GM08714 (cell line): ENCODE results near the gene CDX1.
"Not testable (repeated sequence)": the region's sequence is repeated elsewhere in the genome, so short reads cannot be mapped to it uniquely, and the experiment has no call there.

Experiments
- H3K4me3 ChIP-seq: fragments of 200-500 bp; sonication (Bioruptor generic); 2 replicates; pipeline ENCODE4 v1.5.1; 2014; ENCODE audit warnings: mild to moderate bottlenecking, low read length, inconsistent platforms
- ZNF274 ChIP-seq: IDR thresholded peaks from 2 replicates; pipeline ENCODE4 v1.6.1; 2012; ENCODE audit warnings: mild to moderate bottlenecking, low read depth, low read length

Gene CDX1

GRCh38 chr5:150217038-150217437 lies 50.5 kb downstream of the CDX1 start:
- TF ChIP-seq ZNF274, result no peak
- no peak overlapping the region for H3K4me3 ChIP-seq

- H3K4me3 ChIP-seq, result no peak overlapping the region
- TF ChIP-seq ZNF274, result no peak
Measured at GRCh38 chr5:150217873-150218692, 51.5 kb downstream of the CDX1 start.

- no peak overlapping the region for H3K4me3 ChIP-seq
Measured at GRCh38 chr5:150218693-150219035, 52.1 kb downstream of the CDX1 start.

GRCh38 chr5:150219142-150219541 lies 52.6 kb downstream of the CDX1 start:
- no peak overlapping the region for H3K4me3 ChIP-seq
- TF ChIP-seq ZNF274, result no peak

More at GRCh38 chr5:150218693-150219035, 52.1 kb downstream of the CDX1 start:
- no peak for TF ChIP-seq ZNF274

- no peak for TF ChIP-seq ZNF274
- H3K4me3 ChIP-seq, result no peak overlapping the region
Measured at GRCh38 chr5:150219861-150220260, 53.3 kb downstream of the CDX1 start.

- no peak for TF ChIP-seq ZNF274
- no peak overlapping the region for H3K4me3 ChIP-seq
Measured at GRCh38 chr5:150221471-150221870, 54.9 kb downstream of the CDX1 start.

- H3K4me3 ChIP-seq, result no peak overlapping the region
- no peak for TF ChIP-seq ZNF274
Measured at GRCh38 chr5:150222906-150223305, 56.3 kb downstream of the CDX1 start.

GRCh38 chr5:150223474-150223873 lies 56.9 kb downstream of the CDX1 start:
- H3K4me3 ChIP-seq, result no peak overlapping the region
- TF ChIP-seq ZNF274, result no peak

- TF ChIP-seq ZNF274, result no peak
- no peak overlapping the region for H3K4me3 ChIP-seq
Measured at GRCh38 chr5:150224483-150225027, 58.0 kb downstream of the CDX1 start.

GRCh38 chr5:150227036-150227435 lies 60.5 kb downstream of the CDX1 start:
- H3K4me3 ChIP-seq, result no peak overlapping the region
- TF ChIP-seq ZNF274, result no peak

- TF ChIP-seq ZNF274, result no peak
Measured at GRCh38 chr5:150227606-150228273, 61.2 kb downstream of the CDX1 start.

GRCh38 chr5:150229571-150229970 lies 63.0 kb downstream of the CDX1 start:
- no peak overlapping the region for H3K4me3 ChIP-seq
- TF ChIP-seq ZNF274, result no peak

More at GRCh38 chr5:150227606-150228273, 61.2 kb downstream of the CDX1 start:
- no peak overlapping the region for H3K4me3 ChIP-seq

GRCh38 chr5:150230842-150231241 lies 64.3 kb downstream of the CDX1 start:
- TF ChIP-seq ZNF274, result no peak
- no peak overlapping the region for H3K4me3 ChIP-seq

GRCh38 chr5:150233706-150234105 lies 67.1 kb downstream of the CDX1 start:
- not testable (repeated sequence) for H3K4me3 ChIP-seq
